ENCODE data around the gene ARHGAP24. TPM values are rescaled to one million over a fixed set of nuclear protein-coding genes. Genes with fewer than 3 reads are reported as not detected.

ARHGAP24 gene
- total and polyA plus RNA-seq, 2 donors (not counting 3 experiments of a cell fraction or from before 2014, with no cell fraction given): 52.1 to 79.4 TPM

GRCh38 chr4:86036736-86037135, 561.8 kb downstream of the ARHGAP24 start:
- ChIA-PET CTCF (interaction anchor here (0.8 to 4.1 kb wide), 7 partner anchors 9 to 289 kb away, joined by 3 to 19 read pairs (median 4); no protein-coding TSS in a partner anchor), POLR2A (no interaction called here)
- FAIRE-seq (peak; percentile 73), DNase-seq (ENCODE audit: low read depth, low spot score) (peak; percentile 86)
- Histone ChIP-seq H3K9me3 (replicated peaks; ENCODE audit: control insufficient read depth, insufficient read depth, low read length) (no peaks in the 10 kb centered on the region), H4K20me1 (replicated peaks; ENCODE audit: control insufficient read depth, extremely low read depth, insufficient read depth, low read length) (no peaks in the 10 kb centered on the region), H3K4me1 (ENCODE audit: control insufficient read depth, extremely low read depth, insufficient read depth, low read length) (peaks cover 47% of the 10 kb centered on the region), H3K9ac (replicated peaks; ENCODE audit: extremely low read depth, insufficient read depth, low read length) (peak overlapping the region; percentile 69), H3K27ac (ENCODE audit: insufficient read depth, low read depth, low read length) (peak overlapping the region; percentile 96), H3K79me2 (ENCODE audit: control insufficient read depth, insufficient read depth, low read length) (no peaks in the 10 kb centered on the region), H3K4me2 (ENCODE audit: insufficient read depth, low read length) (peak overlapping the region; percentile 89), H3K4me3 (replicated peaks in 1 of 3; ENCODE audit: insufficient read depth in 1 of 3, low read depth in 1 of 3, low read length in 3 of 3) (peak overlapping the region in 1 of 3 experiments; percentile 34), H3K36me3 (ENCODE audit: control insufficient read depth in 2 of 2, extremely low read depth in 1 of 2, insufficient read depth in 2 of 2, low read length in 2 of 2) (no peaks in the 10 kb centered on the region), H3K27me3 (ENCODE audit: control insufficient read depth in 2 of 2, insufficient read depth in 2 of 2, low read length in 2 of 2) (no peaks in the 10 kb centered on the region), H2AFZ (ENCODE audit: low read depth, low read length) (no peak overlapping the region), H3K9me1 (replicated peaks; ENCODE audit: control insufficient read depth, extremely low read depth, insufficient read depth, low read length) (no peaks in the 10 kb centered on the region)
- TF ChIP-seq POLR2AphosphoS5 (IDR thresholded peaks at IDR 0.05; ENCODE audit: insufficient read depth, low read depth, low read length): peak; percentile 42
- TF ChIP-seq MYC (IDR thresholded peaks at IDR 0.05; ENCODE audit: low read depth, low read length): no peak
- no peak for TF ChIP-seq GATA2 (IDR thresholded peaks at IDR 0.05; ENCODE audit: insufficient read depth, insufficient read length, low read depth, low read length)
- TF ChIP-seq JUN (IDR thresholded peaks at IDR 0.05; ENCODE audit: borderline replicate concordance, insufficient read depth, insufficient read length, low read depth): peak; percentile 80
- intact Hi-C loops (cut with micrococcal nuclease) (loop anchor here (1.0 to 2.0 kb wide), 4 partner anchors 68 to 274 kb away; no protein-coding TSS in a partner anchor), dilution Hi-C loops (cut with MboI; ENCODE audit: extremely low pct_ligation_motif_present, low sequenced_read_pairs) (no loop called here)
- no TSS peak for BruUV-seq (replicated peaks)

- POLR2A ChIA-PET: no interaction called here
- dilution Hi-C loops (cut with MboI; ENCODE audit: extremely low pct_ligation_motif_present, low sequenced_read_pairs) (no loop called here), intact Hi-C loops (cut with micrococcal nuclease) (no loop called here)
- Histone ChIP-seq H3K4me2 (ENCODE audit: insufficient read depth, low read length) (no peak overlapping the region), H3K9ac (replicated peaks; ENCODE audit: extremely low read depth, insufficient read depth, low read length) (no peak overlapping the region), H3K4me3 (replicated peaks in 1 of 3; ENCODE audit: insufficient read depth in 1 of 3, low read depth in 1 of 3, low read length in 3 of 3) (no peak overlapping the region), H3K27ac (ENCODE audit: insufficient read depth, low read depth, low read length) (peak overlapping the region; percentile 96), H3K36me3 (ENCODE audit: control insufficient read depth in 2 of 2, extremely low read depth in 1 of 2, insufficient read depth in 2 of 2, low read length in 2 of 2) (no peaks in the 10 kb centered on the region), H3K79me2 (ENCODE audit: control insufficient read depth, insufficient read depth, low read length) (no peaks in the 10 kb centered on the region), H3K27me3 (ENCODE audit: control insufficient read depth in 2 of 2, insufficient read depth in 2 of 2, low read length in 2 of 2) (no peaks in the 10 kb centered on the region), H3K9me3 (replicated peaks; ENCODE audit: control insufficient read depth, insufficient read depth, low read length) (no peaks in the 10 kb centered on the region), H3K4me1 (ENCODE audit: control insufficient read depth, extremely low read depth, insufficient read depth, low read length) (peaks cover 40% of the 10 kb centered on the region), H2AFZ (ENCODE audit: low read depth, low read length) (no peak overlapping the region), H4K20me1 (replicated peaks; ENCODE audit: control insufficient read depth, extremely low read depth, insufficient read depth, low read length) (no peaks in the 10 kb centered on the region), H3K9me1 (replicated peaks; ENCODE audit: control insufficient read depth, extremely low read depth, insufficient read depth, low read length) (no peaks in the 10 kb centered on the region)
- DNase-seq (ENCODE audit: low read depth, low spot score) (no peak), FAIRE-seq (no peak)
- no TSS peak for BruUV-seq (replicated peaks)
- CTCF ChIA-PET: interaction anchor here (4.1 kb wide), 1 partner anchor 241 kb away, joined by 19 read pairs; no protein-coding TSS in a partner anchor
- no peak for TF ChIP-seq FOS (IDR thresholded peaks at IDR 0.05; ENCODE audit: borderline replicate concordance, insufficient read depth, low read length)
These were observed 563.1 kb downstream of the ARHGAP24 start for GRCh38 chr4:86038037-86038436.

All from endothelial cell of umbilical vein (primary cell).